Measurements from ENCODE around the gene FBL.

DNA sequence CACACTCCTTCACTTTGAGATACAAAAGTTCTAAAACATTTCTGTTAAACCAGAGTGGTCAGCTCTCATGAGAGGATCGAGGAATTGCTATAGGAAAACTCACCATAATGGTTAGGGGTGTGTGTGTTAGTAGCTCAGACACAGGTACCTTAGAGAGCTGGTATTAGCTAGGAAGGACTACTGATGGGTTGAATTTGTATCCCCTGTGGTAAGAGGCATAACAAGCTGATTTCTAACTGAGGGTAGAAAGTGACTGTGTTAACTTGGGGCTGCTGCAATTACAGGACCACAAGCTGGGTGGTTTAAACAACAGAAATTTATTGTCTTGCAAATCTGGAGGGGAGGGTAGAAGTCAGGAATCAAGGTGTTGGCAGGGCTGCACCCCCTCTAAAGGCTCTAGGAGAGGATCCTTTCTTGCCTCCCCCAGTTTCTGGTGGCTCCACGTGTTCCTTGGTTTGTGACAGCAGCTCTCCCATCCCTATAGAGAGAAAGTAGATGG, 50.1 kb downstream of the FBL start:
- TF ChIP-seq ELF4 (IDR thresholded peaks at IDR 0.05) (no peak), FOXM1 (IDR thresholded peaks at IDR 0.05; ENCODE audit: borderline replicate concordance) (no peak), FOXK2 (IDR thresholded peaks at IDR 0.05) (no peak)

Measured in HEK293T (cell line).